Left hindlimb (tissue), 1 donor: ENCODE measurements around the gene KLK12.

ENCODE experiments used
- DNase-seq: peaks from one replicate; pipeline ENCODE4 v3.0.0-alpha.2; 2018

Gene KLK12

GRCh38 chr19:51034704-51035103, at the start of gene KLK12:
TSS of gene KLK12 (minus strand) at chr19:51035002. CDS start at chr19:51034621, 381 bp downstream.
- DNase-seq: no peak

- no peak for DNase-seq
Measured at GRCh38 chr19:51084505-51084904, 49.7 kb upstream of the KLK12 start.

- DNase-seq: no peak
Measured at GRCh38 chr19:51083783-51084182, 49.0 kb upstream of the KLK12 start.

- DNase-seq: no peak
Measured at GRCh38 chr19:51083181-51083580, 48.4 kb upstream of the KLK12 start.

- no peak for DNase-seq
Measured at GRCh38 chr19:51082611-51083010, 47.8 kb upstream of the KLK12 start, which contains the start of gene KLK14. TSS of gene KLK14 (minus strand) at chr19:51082887. CDS start at chr19:51082614, 273 bp downstream.

- DNase-seq: no peak
Measured at GRCh38 chr19:51081476-51081875, 46.7 kb upstream of the KLK12 start.

- no peak for DNase-seq
Measured at GRCh38 chr19:51079481-51080110, 44.8 kb upstream of the KLK12 start.

- DNase-seq: no peak
Measured at GRCh38 chr19:51078731-51079130, 43.9 kb upstream of the KLK12 start.

- DNase-seq: no peak
Measured at GRCh38 chr19:51078104-51078503, 43.3 kb upstream of the KLK12 start.

- no peak for DNase-seq
Measured at GRCh38 chr19:51076631-51077213, 41.9 kb upstream of the KLK12 start.

GRCh38 chr19:51075998-51076397, 41.2 kb upstream of the KLK12 start:
- DNase-seq: no peak

- no peak for DNase-seq
Measured at GRCh38 chr19:51071095-51071405, 36.2 kb upstream of the KLK12 start.

GRCh38 chr19:51070334-51071094, 35.7 kb upstream of the KLK12 start:
- DNase-seq: no peak

GRCh38 chr19:51066393-51067186, 31.8 kb upstream of the KLK12 start:
- DNase-seq: no peak

GRCh38 chr19:51065221-51065960, 30.6 kb upstream of the KLK12 start:
- no peak for DNase-seq

GRCh38 chr19:51064534-51065220, 29.9 kb upstream of the KLK12 start, which contains the start of gene KLK13:
TSS of gene KLK13 (minus strand) at chr19:51065092. CDS start at chr19:51065067, 25 bp downstream.
- no peak for DNase-seq

- DNase-seq: no peak
Measured at GRCh38 chr19:51063664-51064063, 28.9 kb upstream of the KLK12 start.

GRCh38 chr19:51060973-51061372, 26.2 kb upstream of the KLK12 start:
- DNase-seq: no peak

GRCh38 chr19:51060336-51060735, 25.5 kb upstream of the KLK12 start:
- no peak for DNase-seq

- DNase-seq: no peak
Measured at GRCh38 chr19:51059715-51060114, 24.9 kb upstream of the KLK12 start.

- DNase-seq: no peak
Measured at GRCh38 chr19:51055866-51056265, 21.1 kb upstream of the KLK12 start.

GRCh38 chr19:51047031-51047335, 12.2 kb upstream of the KLK12 start:
- DNase-seq: no peak
